Ishikawa (cell line): ENCODE measurements around the gene MIA3.

ENCODE experiments used
- CEBPB ChIP-seq: IDR thresholded peaks from 2 replicates; pipeline ENCODE4 v1.6.1; 2012
- CREB1 ChIP-seq: IDR thresholded peaks from 2 replicates; pipeline ENCODE4 v1.6.1; 2012; ENCODE audit warnings: low read depth
- EGR1 ChIP-seq: IDR thresholded peaks from 2 replicates; pipeline ENCODE4 v1.6.1; 2012
- EP300 ChIP-seq: IDR thresholded peaks from 2 replicates; pipeline ENCODE4 v1.6.1; 2012; ENCODE audit warnings: borderline replicate concordance
- FOXM1 ChIP-seq: IDR thresholded peaks from 2 replicates; pipeline ENCODE4 v1.6.1; 2012; ENCODE audit warnings: low read depth, borderline replicate concordance
- NFIC ChIP-seq: IDR thresholded peaks from 2 replicates; pipeline ENCODE4 v1.6.1; 2012
- RAD21 ChIP-seq: IDR thresholded peaks from 2 replicates; pipeline ENCODE4 v1.6.1; 2012; ENCODE audit warnings: low read depth
- TAF1 ChIP-seq: IDR thresholded peaks from 2 replicates; pipeline ENCODE4 v1.6.1; 2012; ENCODE audit warnings: low read depth, mild to moderate bottlenecking
- TCF12 ChIP-seq: IDR thresholded peaks from 2 replicates; pipeline ENCODE4 v1.6.1; 2012; ENCODE audit warnings: low read depth
- TEAD4 ChIP-seq: IDR thresholded peaks from 2 replicates; pipeline ENCODE4 v1.6.1; 2012
- YY1 ChIP-seq: IDR thresholded peaks from 2 replicates; pipeline ENCODE4 v1.6.1; 2012; ENCODE audit warnings: low read depth
- ZBTB7A ChIP-seq: IDR thresholded peaks from 2 replicates; pipeline ENCODE4 v1.6.1; 2012; ENCODE audit warnings: low read depth
- TF ChIP-seq, protein P1 (sequence below): IDR thresholded peaks from 2 replicates; pipeline ENCODE4 v1.6.1; 2012
- TF ChIP-seq, protein P2 (sequence below): IDR thresholded peaks from 2 replicates; pipeline ENCODE4 v1.6.1; 2012
- TF ChIP-seq, protein P3 (sequence below): IDR thresholded peaks from 2 replicates; pipeline ENCODE4 v1.6.1; 2012; ENCODE audit warnings: low read depth, mild to moderate bottlenecking

The MIA3 gene

DNA sequence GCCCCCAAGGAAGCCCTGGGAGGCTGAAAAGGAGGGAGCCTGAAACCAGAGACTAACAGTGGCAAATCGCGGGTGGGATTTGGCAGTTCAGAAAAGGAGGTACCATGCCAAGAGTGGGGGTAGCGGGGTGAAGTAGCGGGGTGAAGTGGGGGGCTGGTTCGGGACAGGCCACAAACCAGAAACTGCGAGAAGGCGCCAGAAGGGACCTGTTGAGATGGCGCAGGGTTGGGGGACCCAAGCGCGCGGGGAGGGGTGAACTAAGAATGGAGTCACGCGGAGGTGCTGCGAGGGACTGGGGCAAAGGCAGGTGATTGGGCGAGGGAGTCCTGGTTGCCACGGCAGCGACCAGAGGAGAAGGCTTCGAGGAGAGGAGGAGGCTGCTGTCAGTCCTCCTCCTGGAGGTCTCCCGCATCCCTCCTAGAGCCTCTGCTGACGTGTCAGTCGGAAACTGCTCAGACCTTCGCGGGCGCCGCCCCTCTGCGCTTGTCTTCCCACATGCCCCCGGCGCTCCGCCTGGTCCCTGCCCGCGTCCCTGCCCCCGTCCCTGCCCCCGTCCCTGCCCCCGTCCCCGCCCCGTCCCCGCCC is 438 bp upstream of the MIA3 start:
- TF ChIP-seq, protein P1, sequence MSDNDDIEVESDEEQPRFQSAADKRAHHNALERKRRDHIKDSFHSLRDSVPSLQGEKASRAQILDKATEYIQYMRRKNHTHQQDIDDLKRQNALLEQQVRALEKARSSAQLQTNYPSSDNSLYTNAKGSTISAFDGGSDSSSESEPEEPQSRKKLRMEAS: peak; percentile 40; the same call in 1 of the 2 replicates
- TF ChIP-seq ZBTB7A (0 out of 2 replicates have a peak, but pooled peaks have one; percentile 38), EGR1 (no peak)
- TF ChIP-seq, protein P2, sequence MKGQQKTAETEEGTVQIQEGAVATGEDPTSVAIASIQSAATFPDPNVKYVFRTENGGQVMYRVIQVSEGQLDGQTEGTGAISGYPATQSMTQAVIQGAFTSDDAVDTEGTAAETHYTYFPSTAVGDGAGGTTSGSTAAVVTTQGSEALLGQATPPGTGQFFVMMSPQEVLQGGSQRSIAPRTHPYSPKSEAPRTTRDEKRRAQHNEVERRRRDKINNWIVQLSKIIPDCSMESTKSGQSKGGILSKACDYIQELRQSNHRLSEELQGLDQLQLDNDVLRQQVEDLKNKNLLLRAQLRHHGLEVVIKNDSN: peak; percentile 57; the same call in 1 of the 2 replicates

DNA sequence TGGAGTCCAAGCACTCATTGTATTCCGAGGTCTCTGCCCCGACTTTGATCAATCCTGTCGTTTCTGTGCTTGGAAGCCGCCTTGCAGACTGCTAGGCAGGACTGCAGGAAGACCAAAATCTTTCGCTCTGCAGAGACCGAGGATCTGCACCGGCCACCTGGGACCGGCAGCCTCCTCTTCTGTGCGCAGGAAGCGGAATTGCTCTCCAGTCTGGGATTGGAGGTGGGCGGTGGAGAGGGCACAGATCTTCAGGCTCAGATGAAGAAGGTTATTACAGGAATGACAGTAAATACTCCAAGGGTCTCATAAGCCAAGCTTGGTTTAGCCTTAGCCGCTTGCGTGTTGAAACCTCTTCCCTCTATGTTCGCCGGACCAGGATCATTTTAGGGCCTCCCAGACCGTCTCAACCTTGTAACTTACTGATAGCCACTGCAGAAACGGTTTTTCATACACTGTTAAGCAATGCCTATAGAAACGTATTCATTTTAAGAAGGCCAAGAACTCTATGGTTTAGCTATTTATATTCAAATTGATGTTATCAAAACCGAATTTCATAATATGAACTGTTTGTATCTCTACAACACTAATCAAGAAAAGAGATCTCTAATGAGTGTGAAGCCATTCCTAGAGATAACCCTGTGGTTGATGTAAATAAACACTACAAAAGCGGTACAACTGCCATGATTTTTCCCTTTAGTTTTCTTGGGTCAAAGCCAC is 1.1 kb downstream of the MIA3 start:
- TF ChIP-seq, protein P1: no peak
- TF ChIP-seq, protein P3, sequence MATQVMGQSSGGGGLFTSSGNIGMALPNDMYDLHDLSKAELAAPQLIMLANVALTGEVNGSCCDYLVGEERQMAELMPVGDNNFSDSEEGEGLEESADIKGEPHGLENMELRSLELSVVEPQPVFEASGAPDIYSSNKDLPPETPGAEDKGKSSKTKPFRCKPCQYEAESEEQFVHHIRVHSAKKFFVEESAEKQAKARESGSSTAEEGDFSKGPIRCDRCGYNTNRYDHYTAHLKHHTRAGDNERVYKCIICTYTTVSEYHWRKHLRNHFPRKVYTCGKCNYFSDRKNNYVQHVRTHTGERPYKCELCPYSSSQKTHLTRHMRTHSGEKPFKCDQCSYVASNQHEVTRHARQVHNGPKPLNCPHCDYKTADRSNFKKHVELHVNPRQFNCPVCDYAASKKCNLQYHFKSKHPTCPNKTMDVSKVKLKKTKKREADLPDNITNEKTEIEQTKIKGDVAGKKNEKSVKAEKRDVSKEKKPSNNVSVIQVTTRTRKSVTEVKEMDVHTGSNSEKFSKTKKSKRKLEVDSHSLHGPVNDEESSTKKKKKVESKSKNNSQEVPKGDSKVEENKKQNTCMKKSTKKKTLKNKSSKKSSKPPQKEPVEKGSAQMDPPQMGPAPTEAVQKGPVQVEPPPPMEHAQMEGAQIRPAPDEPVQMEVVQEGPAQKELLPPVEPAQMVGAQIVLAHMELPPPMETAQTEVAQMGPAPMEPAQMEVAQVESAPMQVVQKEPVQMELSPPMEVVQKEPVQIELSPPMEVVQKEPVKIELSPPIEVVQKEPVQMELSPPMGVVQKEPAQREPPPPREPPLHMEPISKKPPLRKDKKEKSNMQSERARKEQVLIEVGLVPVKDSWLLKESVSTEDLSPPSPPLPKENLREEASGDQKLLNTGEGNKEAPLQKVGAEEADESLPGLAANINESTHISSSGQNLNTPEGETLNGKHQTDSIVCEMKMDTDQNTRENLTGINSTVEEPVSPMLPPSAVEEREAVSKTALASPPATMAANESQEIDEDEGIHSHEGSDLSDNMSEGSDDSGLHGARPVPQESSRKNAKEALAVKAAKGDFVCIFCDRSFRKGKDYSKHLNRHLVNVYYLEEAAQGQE: no peak
- TF ChIP-seq CEBPB (no peak), NFIC (no peak), EGR1 (no peak), TCF12 (no peak), FOXM1 (no peak), EP300 (no peak), TEAD4 (no peak), TAF1 (no peak), YY1 (no peak), RAD21 (no peak), ZBTB7A (no peak), CREB1 (no peak)
- TF ChIP-seq, protein P2: no peak

DNA sequence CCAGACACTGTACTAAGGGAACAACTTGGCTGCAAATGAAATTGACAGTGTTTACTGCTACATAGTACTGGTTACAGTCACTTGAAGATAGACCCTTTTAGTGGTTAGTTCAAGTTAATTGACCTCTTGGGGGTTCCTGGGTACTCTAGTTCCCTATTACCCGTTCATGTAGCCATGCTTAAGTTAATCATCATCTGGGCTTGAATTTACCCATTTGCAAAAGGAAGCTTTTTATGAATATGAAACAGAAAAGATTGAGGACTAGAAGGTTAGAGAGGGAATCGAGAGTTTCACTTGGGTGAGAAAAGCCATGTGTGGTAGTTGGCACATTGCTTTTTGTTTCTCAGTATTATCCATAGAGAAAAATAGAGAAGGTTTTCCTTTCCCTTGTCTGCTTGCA is 2.7 kb downstream of the MIA3 start:
- no peak for TF ChIP-seq NFIC

DNA sequence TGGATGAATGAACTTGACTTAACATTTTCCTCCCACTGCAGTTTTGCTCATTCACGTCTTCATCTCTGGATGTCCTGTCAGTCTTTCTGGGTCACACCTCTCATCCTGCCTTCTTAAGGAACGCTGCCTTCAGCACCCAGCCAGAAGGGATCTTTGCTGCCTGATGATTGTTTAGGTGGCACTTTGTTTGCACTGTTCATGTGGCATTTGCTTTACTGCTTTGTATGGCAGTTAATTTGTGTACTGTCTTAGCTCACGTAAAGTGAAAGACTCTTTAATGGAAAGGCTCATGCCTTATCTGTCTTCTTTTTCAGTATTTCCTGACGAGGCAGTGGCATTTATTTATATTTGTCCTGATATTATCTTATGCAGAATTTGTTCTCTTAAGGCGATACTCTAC is 4.9 kb downstream of the MIA3 start:
- TF ChIP-seq NFIC: no peak
- no peak for TF ChIP-seq EP300
- no peak for TF ChIP-seq TCF12
- no peak for TF ChIP-seq TEAD4
- TF ChIP-seq, protein P1: no peak
- TF ChIP-seq, protein P3: no peak
- TF ChIP-seq YY1: no peak

DNA sequence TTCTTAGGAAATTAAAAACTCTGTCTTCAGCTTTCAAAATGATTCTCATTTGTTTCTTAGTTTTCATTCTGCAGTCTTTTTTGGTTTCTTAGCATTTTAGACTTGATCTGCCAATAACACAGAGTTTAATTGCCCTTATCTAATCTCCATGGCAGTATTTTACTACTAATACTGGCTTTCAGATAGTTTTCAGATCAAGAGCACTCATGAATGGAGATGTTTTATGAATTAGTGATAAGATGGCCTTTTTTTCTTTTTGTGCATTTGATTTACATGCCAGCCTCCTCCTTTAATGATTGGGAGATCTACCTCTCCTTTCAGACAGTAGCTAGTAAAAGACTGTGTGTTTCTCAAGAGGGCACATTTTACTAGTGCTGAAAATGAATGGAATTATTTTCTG is 5.6 kb downstream of the MIA3 start:
- TF ChIP-seq ZBTB7A (no peak), TEAD4 (no peak), TCF12 (no peak), EP300 (no peak), FOXM1 (no peak), RAD21 (no peak), NFIC (no peak), YY1 (no peak), TAF1 (no peak), CEBPB (no peak), CREB1 (no peak)
- TF ChIP-seq, protein P3: no peak
- TF ChIP-seq, protein P2: no peak
- TF ChIP-seq, protein P1: no peak
